Heart left ventricle (tissue), 16 donors: ENCODE results near the gene LSG1. TPM values are rescaled to one million over a fixed set of nuclear protein-coding genes. Genes with fewer than 3 reads are reported as not detected.

Experiments used
- ATAC-seq, 4 donors: fragments of 200-7000 bp; cut with Tn5 transposase; one replicate each; pipeline ENCODE4 v1.9.1; 2020 to 2022; ENCODE audit warnings: moderate library complexity in 4 of 4, mild to moderate bottlenecking in 3 of 4, moderate number of reproducible peaks in 1 of 4
- DNase-seq, 5 donors: peaks; one replicate each; pipeline ENCODE4 v3.0.0-alpha.2; 2020
- H3K27ac ChIP-seq, 12 donors: fragments of 200-600 bp; sonication (generic) in 4 of 12; one replicate each; pipeline versions ENCODE4 v1.5.0 to v1.8.0; 2016 to 2022; ENCODE audit warnings: mild to moderate bottlenecking in 2 of 12
- H3K27me3 ChIP-seq, 9 donors: fragments of 200-600 bp; sonication (generic) in 2 of 9; one replicate each; pipeline versions ENCODE4 v1.5.1 to v1.8.0; 2016 to 2022; ENCODE audit warnings: mild to moderate bottlenecking in 3 of 9
- H3K36me3 ChIP-seq, 9 donors: fragments of 200-600 bp; sonication (generic) in 2 of 9; one replicate each; pipeline versions ENCODE4 v1.5.0 to v1.8.0; 2018 to 2022; ENCODE audit warnings: mild to moderate bottlenecking in 2 of 9
- H3K4me1 ChIP-seq, 12 donors: fragments of 200-600 bp; sonication (generic) in 4 of 12; one replicate each; pipeline versions ENCODE4 v1.5.0 to v1.8.0; 2016 to 2022; ENCODE audit warnings: mild to moderate bottlenecking in 3 of 12
- H3K4me3 ChIP-seq, 12 donors: fragments of 200-600 bp; sonication (generic) in 4 of 12; one replicate each; pipeline versions ENCODE4 v1.5.0 to v1.8.0; 2017 to 2022; ENCODE audit warnings: mild to moderate bottlenecking in 9 of 12, moderate library complexity in 4 of 12
- H3K9me3 ChIP-seq, 12 donors: fragments of 200-600 bp; sonication (generic) in 4 of 12; one replicate each; pipeline versions ENCODE4 v1.5.0 to v1.8.0; 2016 to 2022; ENCODE audit warnings: mild to moderate bottlenecking in 1 of 12
- CTCF ChIP-seq, 12 donors: fragments of 200-600 bp; sonication (generic) in 4 of 12; IDR thresholded peaks; one replicate each; pipeline versions ENCODE4 v1.5.0 to v1.8.0; 2018 to 2022; ENCODE audit warnings: antibody characterized with exemption in 12 of 12, mild to moderate bottlenecking in 5 of 12
- POLR2A ChIP-seq, 2 donors: fragments of 450-650 bp; IDR thresholded peaks; one replicate each; pipeline ENCODE4 v1.6.1; 2017; ENCODE audit warnings: antibody characterized with exemption in 2 of 2, mild to moderate bottlenecking in 2 of 2, moderate library complexity in 2 of 2
- WGBS, 4 donors: extraction: QIAGEN DNeasy Blood & Tissue Kit in 2 of 4; methylation state at CpG; one replicate each; pipeline versions ENCODE4 v1.1.5 to v1.1.7; 2013 to 2018; 5-methylcytosine and 5-hydroxymethylcytosine counted together
- intact Hi-C, 10 donors: fragments of 100-400 bp; cut with DNase I; formaldehyde crosslinking; loops; one replicate each; pipeline versions ENCODE4 v1.11.1 to v1.14.2; 2022
- polyA plus RNA-seq, 2 donors: library from polyadenylated mRNA; stranded (reverse); fragments of 200-250 nt; gene quantifications; one replicate each; pipeline ENCODE4 v1.2.3, GENCODE V29; 2013
- total RNA-seq, 9 donors: library from RNA; depleted of rRNA in 2 of 9; stranded (reverse); fragments of >200 nt in 2 of 9; fragmentation: NEBNext Ultra II Directional in 3 of 9; extraction: Animal tissue kit (Norgen Biotek cat#: 25700) in 3 of 9; gene quantifications; one replicate each; pipeline versions ENCODE4 v1.1.0 to v1.2.4, GENCODE V29; 2016 to 2023
- donor health status: ischemic (EF 13 %, LVEDD 7.1; RV severe dilation, severe dysfunction).
- donor health status: healthy with polysubstance abuse.
- donor health status: DM: no; HTN: yes; CAD: no.
- donor health status: DM: no; HTN: no; CAD: no.
- donor health status: ischemic (EF 25% LVEDD 6.9; RV normal size, moderate dysfunction).
- donor health status: ischemic (EF 25% LVEDD 5.7; RV mildly dilated, moderate dysfunction).
- donor health status: healthy.
- donor health status: DM: yes; HTN: yes; CAD: no.
- donor health status: ischemic (EF 35%, LVEDD 5.7; RV mildly dilated, moderate dysfunction).
- donor health status: nonischemic (EF 11% LVEDD 7.7; RV severe dilation, severe dysfunction).
- donor health status: DM: yes; HTN: yes; CAD: no.
- donor health status: PGD.
- donor health status: ischemic (EF 29% LVEDD 5.4; RV normal size, mild dysfunction).
- donor health status: nonischemic (EF 23%, LVEDD 6.1; RV moderate dilation, normal function).

The LSG1 gene
- total and polyA plus RNA-seq, 11 donors = 9.6 to 26.9 (median 18.9) TPM

- DNase-seq (peak; percentile 55 to 79 (median 61)), ATAC-seq (peak in 2 of 4 donors; percentile 16 to 21)
- Histone ChIP-seq H3K9me3 (no peaks in the 10 kb centered on the region), H3K4me3 (peak overlapping the region; percentile 70 to 96 (median 86)), H3K27me3 (no peaks in the 10 kb centered on the region), H3K27ac (peak overlapping the region; percentile 84 to 94 (median 91)), H3K4me1 (peaks cover 0 to 63% (median 48%) of the 10 kb centered on the region in 12 donors), H3K36me3 (peaks cover 0 to 8% (median 0%) of the 10 kb centered on the region in 9 donors)
- WGBS, 4 donors = 8 to 25% (median 20%) methylated on average over 7 to 16 of the region's 16 CpGs
- intact Hi-C loops = loop anchor here (5.0 to 10.0 kb wide), 15 partner anchors 79 to 837 kb away; no protein-coding TSS in a partner anchor
- TF ChIP-seq POLR2A (IDR thresholded peaks at IDR 0.05) (no peak), CTCF (IDR thresholded peaks at IDR 0.05) (no peak)
These were observed 16.3 kb upstream of the LSG1 start for GRCh38 chr3:194688200-194688740.

GRCh38 chr3:194687638-194688199 is 15.7 kb upstream of the LSG1 start:
- DNase-seq (peak; percentile 71 to 86 (median 82)), ATAC-seq (peak in 3 of 4 donors; percentile 20 to 53 (median 43))
- H3K27ac ChIP-seq = peak overlapping the region; percentile 84 to 94 (median 91)
- intact Hi-C loops = loop anchor here (2.0 to 10.0 kb wide), 16 partner anchors 80 to 837 kb away; no protein-coding TSS in a partner anchor
- no peaks in the 10 kb centered on the region for H3K9me3 ChIP-seq
- peak overlapping the region; percentile 70 to 96 (median 86) for H3K4me3 ChIP-seq
- peak; percentile 24 to 69 (median 46) for TF ChIP-seq CTCF (IDR thresholded peaks at IDR 0.05)
- peak in 1 of 2 donors; percentile 26 for TF ChIP-seq POLR2A (IDR thresholded peaks at IDR 0.05)
- peaks cover 4 to 69% (median 53%) of the 10 kb centered on the region in 12 donors for H3K4me1 ChIP-seq
- 1 to 8% (median 4%) methylated on average over 13 to 57 of the region's 57 CpGs for WGBS, 4 donors
- H3K27me3 ChIP-seq = no peaks in the 10 kb centered on the region
- peaks cover 0 to 8% (median 0%) of the 10 kb centered on the region in 9 donors for H3K36me3 ChIP-seq

GRCh38 chr3:194686816-194687637 is 15.0 kb upstream of the LSG1 start:
- Histone ChIP-seq H3K27me3 (no peaks in the 10 kb centered on the region), H3K36me3 (peaks cover 0 to 8% (median 0%) of the 10 kb centered on the region in 9 donors), H3K4me3 (peak overlapping the region; percentile 70 to 96 (median 86)), H3K9me3 (no peaks in the 10 kb centered on the region), H3K27ac (peak overlapping the region; percentile 84 to 94 (median 91)), H3K4me1 (peaks cover 4 to 73% (median 54%) of the 10 kb centered on the region in 12 donors)
- intact Hi-C loops = loop anchor here (2.0 to 10.0 kb wide), 16 partner anchors 80 to 838 kb away; no protein-coding TSS in a partner anchor
- ATAC-seq (peak in 3 of 4 donors; percentile 8 to 37 (median 34)), DNase-seq (peak; percentile 53 to 86 (median 65))
- TF ChIP-seq CTCF (IDR thresholded peaks at IDR 0.05) = no peak
- no peak for TF ChIP-seq POLR2A (IDR thresholded peaks at IDR 0.05)
- 2 to 8% (median 4%) methylated on average over 51 to 86 of the region's 86 CpGs for WGBS, 4 donors
